SHP77 treated with DMSO at 0.1 percent for 48 hours (cell line): ENCODE data around the gene MS4A7.

Source experiments
- DNase-seq: peaks from one replicate; lab custom pipeline; 2025; lab: John Stamatoyannopoulos, UW

The MS4A7 gene

DNA sequence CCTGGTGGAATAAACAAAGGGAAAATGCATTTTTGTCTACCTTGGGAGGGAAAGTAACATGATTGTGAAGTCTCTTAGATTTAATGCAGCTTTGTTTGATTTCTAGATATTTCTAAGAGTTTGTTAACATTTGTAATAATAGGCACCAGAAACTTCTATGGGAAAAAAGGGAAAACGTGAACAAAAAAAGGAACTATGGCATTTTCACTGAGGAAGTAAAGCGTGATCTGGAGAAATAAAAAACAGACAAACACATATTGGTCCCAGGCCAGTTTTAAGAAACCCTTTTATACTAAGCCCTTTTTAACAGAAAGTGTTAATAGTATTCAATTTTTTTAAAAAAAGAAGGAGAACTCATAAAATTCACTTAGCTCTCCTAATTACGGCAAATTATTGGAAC is 6.9 kb upstream of the MS4A7 start:
- no peak for DNase-seq

GRCh38 chr11:60371854-60372253 is 6.5 kb upstream of the MS4A7 start:
- DNase-seq, result no peak

GRCh38 chr11:60372767-60373166 is 5.6 kb upstream of the MS4A7 start:
- no peak for DNase-seq

DNA sequence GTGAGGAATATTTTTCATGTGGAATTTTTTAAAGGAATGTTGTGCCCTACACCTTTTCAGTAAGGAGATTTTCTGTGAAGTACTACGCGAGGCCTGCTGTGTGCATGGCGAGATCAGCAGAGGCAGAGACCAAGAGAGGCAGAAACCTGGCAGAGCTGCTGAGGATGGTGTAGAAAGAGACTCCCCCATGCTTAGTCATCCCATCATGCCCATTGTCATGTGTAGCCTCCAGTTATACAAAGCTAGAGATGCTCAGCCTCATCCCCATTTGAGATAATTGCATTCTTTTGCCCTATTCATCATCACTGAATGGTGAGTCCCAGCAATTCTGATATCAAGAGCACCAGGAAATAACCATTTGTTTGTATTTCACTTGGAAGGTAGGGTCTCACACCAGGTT is 3.0 kb upstream of the MS4A7 start:
- DNase-seq, result no peak

GRCh38 chr11:60376601-60377000 is 1.7 kb upstream of the MS4A7 start:
- DNase-seq, result no peak

DNA sequence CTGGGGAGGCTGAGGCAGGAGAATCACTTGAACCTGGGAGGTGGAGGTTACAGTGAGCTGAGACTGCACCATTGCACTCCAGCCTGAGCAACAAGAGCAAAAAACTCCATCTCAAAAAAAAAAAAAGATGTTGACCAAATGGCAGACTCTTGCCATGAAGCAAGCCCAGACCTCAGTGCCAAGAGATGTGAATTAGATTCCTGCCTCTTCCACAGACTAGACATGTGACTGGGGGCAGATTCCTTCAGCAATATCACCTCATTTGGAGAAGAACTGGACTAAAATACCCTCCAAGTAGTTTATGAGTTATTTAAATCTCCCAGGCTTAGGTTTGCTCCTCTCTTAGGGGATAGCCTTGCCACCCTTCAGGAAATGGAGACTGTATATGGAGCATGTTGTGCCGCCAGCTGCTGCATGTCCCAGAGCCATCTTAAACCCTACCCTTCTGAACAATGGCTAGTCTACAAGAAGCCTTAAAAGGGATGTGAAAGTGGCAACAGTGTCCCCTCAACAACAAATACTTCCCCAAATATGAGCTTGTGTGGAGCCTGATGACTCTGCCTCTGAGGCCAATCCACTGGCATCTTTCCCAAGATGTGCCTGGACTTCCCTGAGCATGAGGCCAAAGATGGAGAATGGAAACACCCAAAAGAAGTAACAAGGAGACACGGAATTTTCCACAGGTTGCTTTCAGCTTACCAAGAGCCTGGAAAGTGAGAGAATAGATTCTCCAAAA is 763 bp upstream of the MS4A7 start:
- no peak for DNase-seq

DNA sequence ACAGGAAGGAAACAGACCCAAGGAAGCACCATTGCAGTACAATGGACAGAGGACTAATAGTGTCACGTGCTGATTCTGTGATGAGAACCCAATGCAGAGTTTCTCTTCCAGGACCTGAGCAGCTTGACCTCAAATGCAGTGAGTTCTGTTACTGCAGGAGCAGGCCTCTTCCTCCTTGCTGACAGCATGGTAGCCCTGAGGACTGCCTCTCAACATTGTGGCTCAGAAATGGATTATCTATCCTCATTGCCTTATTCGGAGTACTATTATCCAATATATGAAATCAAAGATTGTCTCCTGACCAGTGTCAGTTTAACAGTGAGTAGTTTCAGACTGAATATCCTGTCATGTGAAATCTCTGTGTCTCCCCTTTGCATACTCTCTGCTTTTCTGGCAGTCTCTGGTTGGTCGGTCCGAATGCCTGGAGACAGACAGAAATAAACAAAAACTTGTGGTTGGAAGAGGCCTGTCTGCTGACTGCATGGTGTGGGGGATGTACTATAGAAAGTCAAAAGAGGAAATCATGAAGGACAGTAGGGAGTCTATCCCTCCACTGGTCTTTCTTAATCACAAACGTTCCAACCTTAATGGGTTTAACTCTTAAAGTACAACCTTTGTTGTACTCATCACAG is 11.1 kb downstream of the MS4A7 start:
- no peak for DNase-seq

- DNase-seq, result no peak
These were observed 12.1 kb downstream of the MS4A7 start for GRCh38 chr11:60390419-60390818.

DNA sequence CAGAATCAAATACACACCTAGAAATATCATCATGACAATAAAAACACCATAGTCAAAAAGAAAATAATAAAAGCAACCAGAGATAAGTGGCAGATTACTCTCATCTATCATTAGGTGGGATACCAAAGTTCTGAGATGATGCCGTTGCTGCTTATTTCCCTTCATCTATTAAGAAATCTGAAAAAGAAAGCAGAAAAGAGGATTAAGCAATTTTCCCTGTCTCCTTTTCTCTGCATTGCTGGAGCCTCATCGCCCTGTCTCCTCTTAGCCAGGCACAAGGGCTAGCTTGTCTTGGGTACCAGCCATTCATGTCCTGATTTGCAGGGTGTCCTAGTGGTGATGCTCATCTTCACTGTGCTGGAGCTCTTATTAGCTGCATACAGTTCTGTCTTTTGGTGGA is 14.0 kb downstream of the MS4A7 start:
- no peak for DNase-seq

DNA sequence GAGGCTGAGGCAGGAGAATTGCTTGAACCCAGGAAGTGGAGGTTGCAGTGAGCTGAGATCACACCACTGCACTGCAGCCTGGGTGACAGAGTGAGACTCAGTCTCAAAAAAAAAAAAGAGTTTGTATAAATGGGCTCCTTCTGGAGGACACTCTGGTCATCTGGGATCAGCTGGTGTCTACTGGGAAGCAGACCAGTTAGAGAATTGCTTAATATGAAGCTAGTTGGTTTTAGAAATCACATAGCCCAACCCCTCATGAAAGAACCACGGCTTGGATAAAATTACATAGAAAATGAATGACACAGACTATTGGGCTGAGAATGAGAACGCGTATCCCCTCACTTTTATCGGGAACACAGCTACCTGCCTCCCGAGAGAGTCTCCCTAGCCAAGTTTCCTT is 14.7 kb downstream of the MS4A7 start:
- no peak for DNase-seq

- DNase-seq, result no peak
These were observed 16.5 kb downstream of the MS4A7 start for GRCh38 chr11:60394666-60395380.

- DNase-seq, result no peak
These were observed 18.1 kb downstream of the MS4A7 start, which contains the start of gene MS4A14 for GRCh38 chr11:60396382-60396781. TSS of gene MS4A14 (plus strand) at chr11:60396459. CDS start at chr11:60396579, 120 bp downstream.

- no peak for DNase-seq
These were observed 18.5 kb downstream of the MS4A7 start for GRCh38 chr11:60396799-60397198.

GRCh38 chr11:60420015-60420414 is 41.7 kb downstream of the MS4A7 start:
- DNase-seq, result no peak

- DNase-seq, result no peak
These were observed 44.3 kb downstream of the MS4A7 start for GRCh38 chr11:60422609-60423008.

- DNase-seq, result peak; percentile 67
These were observed 50.2 kb downstream of the MS4A7 start for GRCh38 chr11:60428517-60428916.

DNA sequence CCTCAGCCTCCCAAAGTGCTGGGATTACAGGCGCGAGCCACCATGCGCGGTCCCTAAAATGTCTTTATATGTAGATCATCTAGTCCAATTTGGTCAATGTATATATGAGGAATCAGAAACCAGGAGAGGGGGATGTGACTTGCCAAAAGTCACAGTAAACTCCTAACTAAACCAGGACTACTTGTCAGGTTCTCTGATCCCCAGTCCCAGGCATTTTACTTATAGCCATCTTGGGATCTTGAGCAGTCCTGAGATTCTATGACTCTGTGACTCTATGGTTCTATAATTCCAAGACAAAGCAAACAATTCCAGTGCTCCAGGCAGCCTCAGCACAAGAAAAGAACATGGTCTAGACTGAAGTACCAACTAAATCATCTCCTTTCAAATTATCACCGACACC is 50.9 kb downstream of the MS4A7 start, which contains the start of gene MS4A5:
TSS of gene MS4A5 (plus strand) at position 301 of the 400 bp plus-strand sequence. CDS start 103 bp downstream, outside the sequence.
- no peak for DNase-seq

- no peak for DNase-seq
These were observed 52.9 kb downstream of the MS4A7 start for GRCh38 chr11:60431251-60431650.

GRCh38 chr11:60433401-60433800 is 55.1 kb downstream of the MS4A7 start:
- DNase-seq, result no peak
